K562 (cell line): ENCODE data around the gene KPTN. TPM values are rescaled to one million over a fixed set of nuclear protein-coding genes. Genes with fewer than 3 reads are reported as not detected.

Experiments used
- CTCF ChIP-seq, 3 experiments: IDR thresholded peaks in 2 of 3; conservative IDR thresholded peaks in 1 of 3; 2 replicates each; pipeline ENCODE4 v1.5.1; 2011 to 2012; ENCODE audit warnings: low read length in 3 of 3, mild to moderate bottlenecking in 3 of 3, control low read depth in 2 of 3, improper control_type of control experiment in 1 of 3, inconsistent platforms in 1 of 3, low read depth in 1 of 3, mixed read lengths in 1 of 3, moderate library complexity in 1 of 3; ENCODE audit not compliant: insufficient read depth in 2 of 3
- EHMT2 ChIP-seq: fragments of 450-650 bp; IDR thresholded peaks from 2 replicates; pipeline ENCODE4 v1.6.1; 2018; ENCODE audit warnings: antibody characterized with exemption
- HDAC6 ChIP-seq: IDR thresholded peaks from 2 replicates; pipeline ENCODE4 v1.6.1; 2012; ENCODE audit warnings: low read depth, mild to moderate bottlenecking, control low read depth, inconsistent platforms, low read length, moderate library complexity
- HDGF ChIP-seq: fragments of 450-650 bp; IDR thresholded peaks from 2 replicates; pipeline ENCODE4 v1.6.1; 2016
- JUND ChIP-seq, 2 experiments: IDR thresholded peaks; 2 replicates in 1 of 2; 3 replicates in 1 of 2; pipeline ENCODE4 v1.6.1; 2011; ENCODE audit warnings: borderline replicate concordance in 2 of 2, low read depth in 2 of 2, low read length in 2 of 2, improper control_type of control experiment in 1 of 2, missing biosample characterization in 1 of 2, missing genetic modification characterization in 1 of 2, missing genetic modification reagents in 1 of 2
- KAT2B ChIP-seq: IDR thresholded peaks from one replicate; pipeline ENCODE4 v1.6.1; 2012; ENCODE audit warnings: low read depth, mild to moderate bottlenecking, control low read depth, inconsistent platforms, low read length, moderate library complexity
- MITF ChIP-seq: IDR thresholded peaks from 2 replicates; pipeline ENCODE4 v1.6.1; 2014; ENCODE audit warnings: antibody characterized with exemption
- MNT ChIP-seq, 2 experiments: fragments of 450-650 bp; conservative IDR thresholded peaks; 2 replicates each; pipeline ENCODE4 v1.6.1; 2017; ENCODE audit warnings: mild to moderate bottlenecking in 2 of 2, moderate library complexity in 2 of 2
- PATZ1 ChIP-seq: fragments of 250-450 bp; sonication (Bioruptor Pico); IDR thresholded peaks from 2 replicates; pipeline ENCODE4 v1.5.0; 2020; ENCODE audit warnings: mild to moderate bottlenecking, borderline replicate concordance
- SRF ChIP-seq, 2 experiments: fragments of 250-450, 450-650 bp in 1 of 2; sonication (Bioruptor Pico) in 1 of 2; sonication (generic) in 1 of 2; formaldehyde crosslinking; IDR thresholded peaks; 2 replicates each; pipeline versions ENCODE4 v1.5.0 to v1.5.1; 2020 to 2022; ENCODE audit warnings: mild to moderate bottlenecking in 1 of 2, missing genetic modification reagents in 1 of 2
- STAT5B ChIP-seq: fragments of 250-450 bp; sonication (Bioruptor Pico); IDR thresholded peaks from 2 replicates; pipeline ENCODE4 v1.8.0; 2021; ENCODE audit warnings: mild to moderate bottlenecking, inconsistent platforms
- TAF7 ChIP-seq: fragments of 450-650 bp; IDR thresholded peaks from 2 replicates; pipeline ENCODE4 v1.6.1; 2016; ENCODE audit warnings: missing genetic modification characterization, missing compliant biosample characterization
- TARDBP ChIP-seq: fragments of 450-650 bp; IDR thresholded peaks from 2 replicates; pipeline ENCODE4 v1.6.1; 2016
- TRIM28 ChIP-seq: fragments of 450-650 bp; IDR thresholded peaks from 2 replicates; pipeline ENCODE4 v1.6.1; 2017
- ZNF395 ChIP-seq: fragments of 200-800 bp; sonication (Bioruptor generic); IDR thresholded peaks from 2 replicates; pipeline ENCODE4 v1.6.1; 2017; ENCODE audit warnings: missing genetic modification characterization, missing compliant biosample characterization
- ZNF740 ChIP-seq, 3 experiments: fragments of 200-800 bp in 1 of 3; sonication (Bioruptor generic) in 1 of 3; sonication (generic) in 1 of 3; formaldehyde crosslinking in 1 of 3; IDR thresholded peaks; 2 replicates each; pipeline versions ENCODE4 v1.6.1 to v1.8.0; 2016 to 2022; ENCODE audit warnings: mild to moderate bottlenecking in 2 of 3, missing compliant biosample characterization in 2 of 3, missing genetic modification characterization in 2 of 3, missing genetic modification reagents in 1 of 3
- polyA plus RNA-seq, 8 experiments: library from polyadenylated mRNA; depleted of rRNA in 4 of 8; stranded (reverse) in 5 of 8; unstranded in 3 of 8; fragments of >200 nt; fragmentation: Nextera tagmentation in 2 of 8; fragmentation: Illumina TruSeq in 1 of 8; extraction: Ambion mirVana in 2 of 8; extraction: Trizol in 1 of 8; gene quantifications; 2 replicates each; pipeline versions ENCODE4 v1.2.1 to v1.2.3, GENCODE V29; 2011 to 2014; ENCODE audit warnings: inconsistent platforms in 1 of 8, missing spikeins in 1 of 8
- total RNA-seq, 7 experiments: library from RNA; depleted of rRNA in 6 of 7; stranded (reverse); fragments of >200 nt in 6 of 7; fragmentation: Illumina TruSeq in 2 of 7; extraction: Trizol in 2 of 7; gene quantifications; 2 replicates each; pipeline versions ENCODE4 v1.2.1 to v1.2.3, GENCODE V29; 2011 to 2021; ENCODE audit warnings: low replicate concordance in 1 of 7

Gene KPTN
- total and polyA plus RNA-seq, 9 of the 15 experiments (the other 6 are each of a cell fraction or from before 2014, with no cell fraction given), result 0.56 to 18.2 (median 8.5) TPM

GRCh38 chr19:47427241-47428176 lies 56.5 kb downstream of the KPTN start (continued):
- TF ChIP-seq PATZ1 (CRISPR knock-in tag) (no peak), MITF (no peak), ZNF740 (CRISPR knock-in tag; IDR thresholded peaks at IDR 0.05) (no peak), ZNF740 (tag; IDR thresholded peaks at IDR 0.05) (no peak), JUND (IDR thresholded peaks at IDR 0.05; ENCODE audit: borderline replicate concordance, low read depth, low read length) (no peak), JUND (tag; IDR thresholded peaks at IDR 0.05; ENCODE audit: borderline replicate concordance, low read depth, low read length) (no peak), CTCF (IDR thresholded peaks at IDR 0.05 in 2 of 3, conservative IDR thresholded peaks at IDR 0.05 in 1 of 3; ENCODE audit: insufficient read depth in 2 of 3, low read depth in 1 of 3, low read length in 3 of 3) (peak; percentile 85 to 93 (median 87)), SRF (CRISPR knock-in tag; IDR thresholded peaks at IDR 0.05) (no peak), TAF7 (tag) (no peak), STAT5B (no peak), EHMT2 (peak; percentile 40; the same call in 1 of the 2 replicates), HDAC6 (no peak), KAT2B (no peak), HDGF (peak; percentile 81; the same call in 1 of the 2 replicates), ZNF395 (CRISPR knock-in tag) (no peak), MNT (conservative IDR thresholded peaks at IDR 0.05) (no peak), TARDBP (no peak), TRIM28 (no peak)
